GM19025 (cell line): ENCODE measurements around the gene KCNJ6.
"Not testable (repeated sequence)": the region's sequence is repeated elsewhere in the genome, so short reads cannot be mapped to it uniquely, and the experiment has no call there.

Experiments used
- ATAC-seq: cut with Tn5 transposase; IDR thresholded peaks from one replicate; pipeline ENCODE4 v1.9.1; 2021; ENCODE audit warnings: mild to moderate bottlenecking, low read depth, moderate library complexity; ENCODE audit not compliant: unreplicated experiment

Gene KCNJ6

GRCh38 chr21:37658817-37659458, 257.3 kb downstream of the KCNJ6 start:
- ATAC-seq: no peak

- no peak for ATAC-seq
Measured at GRCh38 chr21:37658121-37658816, 258.0 kb downstream of the KCNJ6 start.

GRCh38 chr21:37656899-37657298, 259.4 kb downstream of the KCNJ6 start:
- no peak for ATAC-seq

- no peak for ATAC-seq
Measured at GRCh38 chr21:37655611-37656300, 260.5 kb downstream of the KCNJ6 start.

GRCh38 chr21:37654596-37654995, 261.7 kb downstream of the KCNJ6 start:
- ATAC-seq: no peak

- ATAC-seq: no peak
Measured at GRCh38 chr21:37653201-37653600, 263.1 kb downstream of the KCNJ6 start.

- no peak for ATAC-seq
Measured at GRCh38 chr21:37647781-37648180, 268.5 kb downstream of the KCNJ6 start.

- ATAC-seq: not testable (repeated sequence)
Measured at GRCh38 chr21:37646761-37647160, 269.5 kb downstream of the KCNJ6 start.

GRCh38 chr21:37645848-37646247, 270.4 kb downstream of the KCNJ6 start:
- no peak for ATAC-seq

- ATAC-seq: no peak
Measured at GRCh38 chr21:37644636-37645035, 271.6 kb downstream of the KCNJ6 start.

- ATAC-seq: not testable (repeated sequence)
Measured at GRCh38 chr21:37643862-37644261, 272.4 kb downstream of the KCNJ6 start.

- no peak for ATAC-seq
Measured at GRCh38 chr21:37642493-37642892, 273.8 kb downstream of the KCNJ6 start.

GRCh38 chr21:37639756-37640155, 276.5 kb downstream of the KCNJ6 start:
- ATAC-seq: no peak

- ATAC-seq: no peak
Measured at GRCh38 chr21:37636152-37636860, 280.0 kb downstream of the KCNJ6 start.

- peak; percentile 86 for ATAC-seq
Measured at GRCh38 chr21:37631319-37632117, 284.7 kb downstream of the KCNJ6 start.

- no peak for ATAC-seq
Measured at GRCh38 chr21:37630872-37631271, 285.4 kb downstream of the KCNJ6 start.

- no peak for ATAC-seq
Measured at GRCh38 chr21:37628362-37628761, 287.9 kb downstream of the KCNJ6 start.

GRCh38 chr21:37627561-37627960, 288.7 kb downstream of the KCNJ6 start:
- no peak for ATAC-seq

GRCh38 chr21:37627074-37627473, 289.2 kb downstream of the KCNJ6 start:
- no peak for ATAC-seq

GRCh38 chr21:37626320-37626719, 289.9 kb downstream of the KCNJ6 start:
- ATAC-seq: no peak
